GM23248 (cell line): ENCODE data around the gene ADAMTS6.

Experiments
- EZH2 ChIP-seq: fragments of 200-600 bp; sonication (generic); IDR thresholded peaks from 2 replicates; pipeline ENCODE4 v1.6.1; 2018; ENCODE audit warnings: antibody characterized with exemption, mild to moderate bottlenecking; ENCODE audit not compliant: insufficient read depth, poor library complexity, severe bottlenecking
- EZH2phosphoT487 ChIP-seq: fragments of 200-600 bp; sonication (generic); IDR thresholded peaks from 2 replicates; pipeline ENCODE4 v1.6.1; 2018; ENCODE audit warnings: antibody characterized with exemption, moderate library complexity, mild to moderate bottlenecking, low read depth; ENCODE audit not compliant: insufficient read depth

DNA sequence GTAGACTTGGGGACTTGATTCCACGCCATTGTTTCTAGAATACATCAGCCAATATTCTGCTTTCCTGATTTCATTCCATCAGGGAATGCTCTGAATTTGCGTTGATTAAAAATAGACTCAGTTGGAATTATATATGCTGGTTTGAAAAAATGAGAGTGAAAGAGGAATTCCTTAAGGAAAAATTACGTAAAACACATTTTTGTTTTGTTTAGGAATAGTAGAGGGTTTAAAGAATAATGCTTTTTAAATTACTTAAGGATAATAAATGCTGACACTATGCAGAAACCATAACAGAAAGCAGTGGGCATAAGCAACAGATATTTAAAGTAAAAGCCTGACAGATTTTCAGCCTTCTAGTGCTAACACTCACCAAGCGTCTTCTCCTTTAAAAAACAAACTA, 235.0 kb downstream of the ADAMTS6 start:
- TF ChIP-seq EZH2 (no peak), EZH2phosphoT487 (no peak)
